HFF-Myc (cell line): ENCODE measurements around the gene OSBPL9.

ENCODE experiments used
- DNase-seq: peaks from one replicate; pipeline ENCODE4 v3.0.0-alpha.2; 2011; ENCODE audit warnings: low read depth; ENCODE audit errors: extremely low read depth
- H3K4me3 ChIP-seq: replicated peaks from 2 replicates; pipeline ENCODE4 v1.5.1; 2011; ENCODE audit warnings: low read depth, mild to moderate bottlenecking, control low read depth, low read length
- TF ChIP-seq, protein P1 (sequence below): IDR thresholded peaks from 2 replicates; pipeline ENCODE4 v1.5.1; 2012; ENCODE audit warnings: mild to moderate bottlenecking, low read depth, low read length, control low read depth; ENCODE audit errors: missing control alignments

The OSBPL9 gene

DNA sequence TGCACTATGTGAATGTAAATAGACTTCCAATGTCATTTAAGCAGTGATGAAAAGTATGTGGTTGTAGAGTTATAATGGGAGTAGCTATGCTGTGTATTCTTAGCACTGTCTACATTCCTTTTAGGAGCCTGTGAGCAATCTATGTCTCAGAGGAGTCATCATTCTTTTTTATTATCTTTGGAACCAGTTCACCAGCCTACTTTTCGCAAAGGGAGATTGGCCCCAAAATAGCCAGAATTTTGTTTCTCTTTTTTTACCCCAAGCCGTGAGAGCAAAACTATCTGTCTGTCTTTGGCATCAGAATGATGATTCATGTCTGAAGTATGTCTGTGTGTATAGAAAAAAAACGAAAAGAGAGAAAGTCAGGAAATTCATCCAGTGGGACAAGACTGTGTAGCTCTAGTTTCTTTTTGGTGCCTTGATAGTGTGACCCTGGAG, 44.2 kb downstream of the OSBPL9 start:
- TF ChIP-seq, protein P1, sequence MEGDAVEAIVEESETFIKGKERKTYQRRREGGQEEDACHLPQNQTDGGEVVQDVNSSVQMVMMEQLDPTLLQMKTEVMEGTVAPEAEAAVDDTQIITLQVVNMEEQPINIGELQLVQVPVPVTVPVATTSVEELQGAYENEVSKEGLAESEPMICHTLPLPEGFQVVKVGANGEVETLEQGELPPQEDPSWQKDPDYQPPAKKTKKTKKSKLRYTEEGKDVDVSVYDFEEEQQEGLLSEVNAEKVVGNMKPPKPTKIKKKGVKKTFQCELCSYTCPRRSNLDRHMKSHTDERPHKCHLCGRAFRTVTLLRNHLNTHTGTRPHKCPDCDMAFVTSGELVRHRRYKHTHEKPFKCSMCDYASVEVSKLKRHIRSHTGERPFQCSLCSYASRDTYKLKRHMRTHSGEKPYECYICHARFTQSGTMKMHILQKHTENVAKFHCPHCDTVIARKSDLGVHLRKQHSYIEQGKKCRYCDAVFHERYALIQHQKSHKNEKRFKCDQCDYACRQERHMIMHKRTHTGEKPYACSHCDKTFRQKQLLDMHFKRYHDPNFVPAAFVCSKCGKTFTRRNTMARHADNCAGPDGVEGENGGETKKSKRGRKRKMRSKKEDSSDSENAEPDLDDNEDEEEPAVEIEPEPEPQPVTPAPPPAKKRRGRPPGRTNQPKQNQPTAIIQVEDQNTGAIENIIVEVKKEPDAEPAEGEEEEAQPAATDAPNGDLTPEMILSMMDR = no peak
- peak; percentile 68 for DNase-seq
- H3K4me3 ChIP-seq = no peak overlapping the region

DNA sequence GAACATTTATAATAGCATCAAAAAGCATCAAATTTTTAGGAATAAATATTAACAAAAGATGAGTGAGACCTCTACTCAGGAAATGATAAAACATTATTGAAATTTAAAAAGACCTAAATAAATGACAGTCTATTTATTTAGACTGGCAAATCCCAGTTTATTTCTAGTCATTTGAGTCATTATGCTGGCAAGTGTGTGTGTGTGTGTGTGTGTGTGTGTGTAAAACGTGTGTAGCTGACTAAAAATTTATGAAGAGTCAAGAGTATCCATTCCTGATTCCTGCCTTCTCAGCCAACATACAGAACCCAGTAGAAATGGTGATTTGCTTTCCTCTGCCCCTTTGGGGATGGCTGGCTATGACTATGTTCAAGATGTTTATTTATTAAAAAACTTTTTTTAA, 46.2 kb downstream of the OSBPL9 start:
- H3K4me3 ChIP-seq = no peak overlapping the region
- no peak for DNase-seq
- TF ChIP-seq, protein P1 = no peak

DNA sequence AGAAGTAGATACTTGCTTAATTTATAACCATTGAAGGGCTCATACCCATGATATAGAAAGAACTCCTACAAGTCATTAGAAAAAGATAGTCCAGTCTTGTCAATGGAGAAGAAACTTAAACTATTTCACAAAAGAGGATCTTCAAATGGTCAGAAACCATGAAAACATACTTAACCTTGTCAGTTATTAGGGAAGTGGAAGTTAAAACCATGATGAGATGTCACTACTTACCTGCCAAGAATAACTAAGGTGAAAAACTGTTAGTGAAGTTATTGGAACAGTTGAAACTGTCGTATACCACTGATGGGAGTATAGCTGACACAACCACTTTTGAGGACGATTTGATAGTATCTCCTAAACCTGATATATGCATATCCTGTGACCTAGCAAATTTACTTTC, 46.8 kb downstream of the OSBPL9 start:
- DNase-seq = no peak
- no peak overlapping the region for H3K4me3 ChIP-seq
- TF ChIP-seq, protein P1 = no peak

DNA sequence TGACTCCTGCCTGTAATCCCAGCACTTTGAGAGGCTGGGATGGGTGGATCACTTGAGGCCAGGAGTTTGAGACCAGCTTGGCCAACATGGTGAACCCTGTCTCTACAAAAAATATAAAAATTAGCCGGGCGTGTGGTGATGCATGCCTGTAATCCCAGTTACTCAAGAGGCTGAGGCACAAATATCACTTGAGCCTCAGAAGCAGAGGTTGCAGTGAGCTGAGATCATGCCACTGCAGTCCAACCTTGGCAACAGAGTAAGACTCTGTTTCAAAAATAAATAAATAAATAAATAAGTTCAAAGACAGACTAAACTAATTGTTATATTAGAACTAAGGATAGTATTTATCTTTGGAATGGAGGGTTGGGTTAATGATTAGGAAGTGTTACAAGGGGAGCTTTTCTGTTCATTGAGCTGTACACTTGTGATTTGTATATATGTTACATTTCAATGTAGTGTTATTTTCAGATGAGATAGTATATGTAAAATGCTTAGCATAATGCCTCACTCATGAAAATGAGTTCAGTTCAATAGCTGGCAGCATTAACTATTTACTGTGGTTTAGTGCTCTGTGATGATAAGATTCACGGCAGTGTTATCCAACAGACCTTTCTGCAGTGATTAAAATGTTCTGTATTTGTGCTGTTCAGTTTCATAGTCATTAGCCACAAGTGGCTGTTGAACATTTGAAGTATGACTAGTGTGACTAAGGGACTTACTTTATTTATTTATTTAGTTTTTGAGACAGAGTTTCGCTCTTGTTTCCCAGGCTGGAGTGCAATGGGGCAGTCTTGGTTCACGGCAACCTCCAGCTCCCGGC, 47.7 kb downstream of the OSBPL9 start:
- H3K4me3 ChIP-seq = no peak overlapping the region
- no peak for DNase-seq
- TF ChIP-seq, protein P1 = no peak

DNA sequence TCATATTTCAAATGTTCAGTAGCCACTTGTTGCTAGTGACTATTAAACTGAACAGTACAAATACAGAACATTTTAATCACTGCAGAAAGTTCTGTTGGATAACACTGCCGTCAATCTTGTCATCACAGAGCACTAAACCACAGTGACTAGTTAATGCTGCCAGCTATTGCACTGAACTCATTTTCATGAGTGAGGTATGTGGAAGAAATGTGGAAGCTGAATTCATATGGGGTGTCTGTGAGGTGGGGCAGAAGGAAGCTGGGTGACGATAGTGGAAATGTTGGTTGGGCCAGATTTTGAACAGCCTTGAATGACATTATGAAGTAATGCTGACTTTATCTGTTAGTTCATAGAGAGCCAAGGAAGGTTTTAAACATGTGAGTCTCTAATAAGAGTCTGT, 49.6 kb downstream of the OSBPL9 start:
- DNase-seq = no peak
- TF ChIP-seq, protein P1 = no peak
- H3K4me3 ChIP-seq = no peak overlapping the region

DNA sequence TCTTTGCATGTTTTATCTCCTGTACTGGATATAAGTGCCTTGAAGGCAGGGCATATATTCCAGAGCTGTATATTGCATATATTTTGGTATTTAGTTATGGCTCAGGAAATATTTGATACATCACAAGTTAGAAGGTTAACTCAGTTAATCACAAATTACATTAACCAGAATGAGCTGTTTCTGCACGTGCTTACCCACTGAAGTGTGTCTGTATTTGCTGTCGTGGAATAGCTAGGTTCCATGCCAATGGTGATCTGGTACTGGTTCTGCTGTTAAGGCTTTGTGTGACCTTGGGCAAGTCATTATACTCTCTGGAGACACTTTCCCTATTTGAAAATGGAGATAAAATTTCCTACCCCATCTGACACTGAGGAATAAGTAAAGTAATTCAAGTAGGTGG, 50.7 kb downstream of the OSBPL9 start:
- no peak overlapping the region for H3K4me3 ChIP-seq
- DNase-seq = no peak
- TF ChIP-seq, protein P1 = no peak
